HEK293 (cell line): ENCODE measurements around the gene THSD4.

Experiments used
- CTCF ChIA-PET: fragments of 350-600 bp; formaldehyde crosslinking; extraction: SDS; loops from one replicate; lab custom pipeline; 2021; ENCODE audit warnings: antibody characterized with exemption; lab: Yijun Ruan, JAX
- POLR2A ChIA-PET: fragments of 300-600 bp; formaldehyde crosslinking; extraction: SDS; loops from one replicate; lab custom pipeline; 2020; ENCODE audit warnings: antibody characterized with exemption, inconsistent platforms; lab: Yijun Ruan, JAX
- H3K27ac ChIP-seq: fragments of 200-500 bp; sonication (Bioruptor generic); 2 replicates; pipeline ENCODE4 v1.5.1; 2014; ENCODE audit warnings: low read depth, low read length, control low read depth, inconsistent platforms; ENCODE audit errors: extremely low read depth
- H3K36me3 ChIP-seq, 2 experiments: fragments of 200-500 bp in 1 of 2; sonication (Bioruptor generic) in 1 of 2; 1 replicate in 1 of 2; 2 replicates in 1 of 2; pipeline ENCODE4 v1.5.1; 2014 to 2017; ENCODE audit warnings: inconsistent platforms in 2 of 2, low read length in 2 of 2; ENCODE audit not compliant: control insufficient read depth in 2 of 2, insufficient read depth in 1 of 2
- H3K4me1 ChIP-seq: fragments of 200-500 bp; sonication (Bioruptor generic); 2 replicates; pipeline ENCODE4 v1.5.1; 2014; ENCODE audit warnings: mild to moderate bottlenecking, low read length, inconsistent platforms; ENCODE audit not compliant: control insufficient read depth, insufficient read depth
- H3K4me3 ChIP-seq: 2 replicates; pipeline ENCODE4 v1.5.1; 2011; ENCODE audit warnings: low read depth, mild to moderate bottlenecking, control low read depth, low read length, moderate library complexity
- H3K9me3 ChIP-seq: fragments of 200-500 bp; sonication (Bioruptor generic); 2 replicates; pipeline ENCODE4 v1.5.1; 2014; ENCODE audit warnings: low read depth, low read length, inconsistent platforms; ENCODE audit not compliant: control insufficient read depth, insufficient read depth
- EGR2 ChIP-seq: fragments of 450-650 bp; formaldehyde crosslinking; IDR thresholded peaks from 2 replicates; pipeline ENCODE4 v1.5.1; 2016; ENCODE audit warnings: low read depth, missing biosample characterization, missing genetic modification characterization
- FEZF1 ChIP-seq: fragments of 450-650 bp; formaldehyde crosslinking; IDR thresholded peaks from 2 replicates; pipeline ENCODE4 v1.5.1; 2016; ENCODE audit warnings: missing biosample characterization, missing genetic modification characterization
- GLI2 ChIP-seq: fragments of 450-650 bp; formaldehyde crosslinking; IDR thresholded peaks from 2 replicates; pipeline ENCODE4; 2017; ENCODE audit warnings: missing biosample characterization, missing genetic modification characterization, low read depth, borderline replicate concordance
- GLI4 ChIP-seq: fragments of 450-650 bp; formaldehyde crosslinking; IDR thresholded peaks from 2 replicates; pipeline ENCODE4 v1.5.1; 2016; ENCODE audit warnings: missing biosample characterization, missing genetic modification characterization
- KLF7 ChIP-seq: fragments of 450-650 bp; formaldehyde crosslinking; IDR thresholded peaks from 2 replicates; pipeline ENCODE4 v1.5.1; 2016; ENCODE audit warnings: missing biosample characterization, missing genetic modification characterization, borderline replicate concordance
- SCRT1 ChIP-seq: fragments of 450-650 bp; formaldehyde crosslinking; IDR thresholded peaks from 2 replicates; pipeline ENCODE4 v1.5.1; 2016; ENCODE audit warnings: missing biosample characterization, missing genetic modification characterization, borderline replicate concordance
- ZBTB1 ChIP-seq: fragments of 450-650 bp; formaldehyde crosslinking; IDR thresholded peaks from 2 replicates; pipeline ENCODE4 v1.5.1; 2016; ENCODE audit warnings: missing biosample characterization, missing genetic modification characterization
- ZBTB20 ChIP-seq: fragments of 450-650 bp; formaldehyde crosslinking; IDR thresholded peaks from 2 replicates; pipeline ENCODE4 v1.5.1; 2016; ENCODE audit warnings: missing biosample characterization, missing genetic modification characterization
- ZFHX2 ChIP-seq: fragments of 450-650 bp; formaldehyde crosslinking; conservative IDR thresholded peaks from 2 replicates; pipeline ENCODE4 v1.5.1; 2016; ENCODE audit warnings: missing biosample characterization, missing genetic modification characterization
- ZIC2 ChIP-seq: fragments of 450-650 bp; formaldehyde crosslinking; IDR thresholded peaks from 2 replicates; pipeline ENCODE4 v1.5.1; 2016; ENCODE audit warnings: missing biosample characterization, missing genetic modification characterization
- ZNF146 ChIP-seq: fragments of 450-650 bp; formaldehyde crosslinking; IDR thresholded peaks from 2 replicates; pipeline ENCODE4 v1.5.1; 2016; ENCODE audit warnings: missing biosample characterization, missing genetic modification characterization
- ZNF174 ChIP-seq: fragments of 450-650 bp; formaldehyde crosslinking; IDR thresholded peaks from 2 replicates; pipeline ENCODE4 v1.5.0; 2017; ENCODE audit warnings: missing biosample characterization, mild to moderate bottlenecking, missing genetic modification characterization
- ZNF184 ChIP-seq: fragments of 450-650 bp; IDR thresholded peaks from 2 replicates; pipeline ENCODE4 v1.5.1; 2018; ENCODE audit warnings: missing biosample characterization, mild to moderate bottlenecking, missing genetic modification characterization
- ZNF24 ChIP-seq: fragments of 450-650 bp; formaldehyde crosslinking; IDR thresholded peaks from 2 replicates; pipeline ENCODE4 v1.5.1; 2016; ENCODE audit warnings: missing biosample characterization, missing genetic modification characterization
- ZNF274 ChIP-seq, 2 experiments: fragments of 200-500 bp in 1 of 2; fragments of 450-650 bp in 1 of 2; sonication (Bioruptor generic) in 1 of 2; formaldehyde crosslinking in 1 of 2; IDR thresholded peaks; 2 replicates each; pipeline versions ENCODE4 v1.5.1 to v1.6.1; 2014 to 2016; ENCODE audit warnings: borderline replicate concordance in 1 of 2, inconsistent platforms in 1 of 2, low read length in 1 of 2, missing biosample characterization in 1 of 2, missing genetic modification characterization in 1 of 2
- ZNF341 ChIP-seq: fragments of 450-650 bp; formaldehyde crosslinking; IDR thresholded peaks from 2 replicates; pipeline ENCODE4; 2016; ENCODE audit warnings: low read depth, missing biosample characterization, missing genetic modification characterization
- ZNF404 ChIP-seq: fragments of 450-650 bp; formaldehyde crosslinking; IDR thresholded peaks from 2 replicates; pipeline ENCODE4 v1.5.1; 2017; ENCODE audit warnings: missing biosample characterization, missing genetic modification characterization
- ZNF449 ChIP-seq: fragments of 450-650 bp; formaldehyde crosslinking; IDR thresholded peaks from 2 replicates; pipeline ENCODE4 v1.5.1; 2017; ENCODE audit warnings: missing biosample characterization, mild to moderate bottlenecking, missing genetic modification characterization, moderate library complexity
- ZNF501 ChIP-seq: fragments of 450-650 bp; formaldehyde crosslinking; IDR thresholded peaks from 2 replicates; pipeline ENCODE4 v1.5.1; 2016; ENCODE audit warnings: missing biosample characterization, missing genetic modification characterization
- ZNF510 ChIP-seq: fragments of 450-650 bp; formaldehyde crosslinking; IDR thresholded peaks from 2 replicates; pipeline ENCODE4 v1.5.1; 2018; ENCODE audit warnings: mild to moderate bottlenecking, missing genetic modification characterization, missing biosample characterization; ENCODE audit not compliant: insufficient replicate concordance
- ZNF514 ChIP-seq: fragments of 450-650 bp; formaldehyde crosslinking; IDR thresholded peaks from 2 replicates; pipeline ENCODE4 v1.5.1; 2016; ENCODE audit warnings: missing biosample characterization, missing genetic modification characterization
- ZNF521 ChIP-seq: fragments of 450-650 bp; formaldehyde crosslinking; IDR thresholded peaks from 2 replicates; pipeline ENCODE4 v1.5.1; 2017; ENCODE audit warnings: missing biosample characterization, mild to moderate bottlenecking, missing genetic modification characterization
- ZNF548 ChIP-seq: fragments of 450-650 bp; formaldehyde crosslinking; IDR thresholded peaks from 2 replicates; pipeline ENCODE4 v1.5.1; 2016; ENCODE audit warnings: missing biosample characterization, missing genetic modification characterization
- ZNF560 ChIP-seq: fragments of 450-650 bp; formaldehyde crosslinking; IDR thresholded peaks from 2 replicates; pipeline ENCODE4 v1.5.1; 2017; ENCODE audit warnings: missing biosample characterization, missing genetic modification characterization, borderline replicate concordance
- TF ChIP-seq, protein P1 (sequence below): fragments of 450-650 bp; formaldehyde crosslinking; IDR thresholded peaks from 2 replicates; pipeline ENCODE4 v1.5.1; 2016; ENCODE audit warnings: missing biosample characterization, missing genetic modification characterization
- TF ChIP-seq, protein P2 (sequence below): fragments of 450-650 bp; formaldehyde crosslinking; IDR thresholded peaks from 2 replicates; pipeline ENCODE4 v1.5.1; 2016; ENCODE audit warnings: missing biosample characterization, missing genetic modification characterization

THSD4 gene

GRCh38 chr15:71187526-71187925 is 72.3 kb downstream of the THSD4 start:
- ChIA-PET POLR2A (no interaction called here), CTCF (interaction anchor here (0.5 kb wide), 1 partner anchor 15 kb away, joined by 3 read pairs; no protein-coding TSS in a partner anchor)
- no peaks in the 10 kb centered on the region for H3K4me1 ChIP-seq
- no peaks in the 10 kb centered on the region for H3K36me3 ChIP-seq
- TF ChIP-seq GLI4 (tag by site-specific recombination) (no peak), ZNF404 (tag by site-specific recombination) (no peak), KLF7 (no peak)
- no peak overlapping the region for H3K27ac ChIP-seq
- no peak overlapping the region for H3K4me3 ChIP-seq
- no peaks in the 10 kb centered on the region for H3K9me3 ChIP-seq

- TF ChIP-seq EGR2 (0 out of 2 replicates have a peak, but pooled peaks have one; percentile 30), ZFHX2 (tag by site-specific recombination) (peak; percentile 53), SCRT1 (no peak), ZNF146 (tag by site-specific recombination) (no peak), GLI2 (tag by site-specific recombination) (no peak), ZNF184 (tag by site-specific recombination) (no peak), ZBTB20 (0 out of 2 replicates have a peak, but pooled peaks have one; percentile 48), ZNF174 (tag by site-specific recombination) (no peak), ZNF560 (no peak)
- TF ChIP-seq, protein P1, sequence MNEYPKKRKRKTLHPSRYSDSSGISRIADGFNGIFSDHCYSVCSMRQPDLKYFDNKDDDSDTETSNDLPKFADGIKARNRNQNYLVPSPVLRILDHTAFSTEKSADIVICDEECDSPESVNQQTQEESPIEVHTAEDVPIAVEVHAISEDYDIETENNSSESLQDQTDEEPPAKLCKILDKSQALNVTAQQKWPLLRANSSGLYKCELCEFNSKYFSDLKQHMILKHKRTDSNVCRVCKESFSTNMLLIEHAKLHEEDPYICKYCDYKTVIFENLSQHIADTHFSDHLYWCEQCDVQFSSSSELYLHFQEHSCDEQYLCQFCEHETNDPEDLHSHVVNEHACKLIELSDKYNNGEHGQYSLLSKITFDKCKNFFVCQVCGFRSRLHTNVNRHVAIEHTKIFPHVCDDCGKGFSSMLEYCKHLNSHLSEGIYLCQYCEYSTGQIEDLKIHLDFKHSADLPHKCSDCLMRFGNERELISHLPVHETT: no peak
- H3K4me1 ChIP-seq: no peaks in the 10 kb centered on the region
- ChIA-PET CTCF (interaction anchor here (0.6 kb wide), 2 partner anchors 149 to 1442 kb away, joined by 3 read pairs; no protein-coding TSS in a partner anchor), POLR2A (no interaction called here)
- H3K9me3 ChIP-seq: no peaks in the 10 kb centered on the region
- no peaks in the 10 kb centered on the region for H3K36me3 ChIP-seq
- H3K4me3 ChIP-seq: no peak overlapping the region
- no peak overlapping the region for H3K27ac ChIP-seq
Observed at GRCh38 chr15:71189718-71190117, 74.4 kb downstream of the THSD4 start.

DNA sequence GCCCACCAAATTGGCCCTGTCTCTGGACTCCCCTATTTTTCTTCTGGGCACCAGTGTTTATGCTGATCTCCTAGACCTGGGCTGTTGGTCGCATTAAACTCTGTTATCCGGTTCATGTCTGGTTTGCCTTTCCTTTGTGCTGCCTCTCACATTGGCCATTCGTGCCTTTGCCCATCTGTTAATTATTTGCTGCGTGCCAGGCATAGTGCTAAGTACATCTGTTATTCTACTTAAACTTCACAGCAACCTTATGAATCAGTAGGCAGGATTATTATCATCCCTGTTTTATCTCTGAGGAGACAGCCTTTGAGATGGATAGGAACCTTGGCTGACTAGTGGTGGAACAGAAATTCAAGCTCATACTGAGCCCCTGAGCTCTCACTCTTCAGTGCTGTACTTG is 76.0 kb downstream of the THSD4 start:
- H3K36me3 ChIP-seq: no peaks in the 10 kb centered on the region
- H3K9me3 ChIP-seq: no peaks in the 10 kb centered on the region
- H3K27ac ChIP-seq: no peak overlapping the region
- TF ChIP-seq ZNF501 (no peak), ZNF548 (no peak), ZNF341 (tag by site-specific recombination) (no peak), ZBTB1 (no peak), ZNF24 (tag by site-specific recombination) (no peak), ZBTB20 (no peak), ZNF510 (tag by site-specific recombination) (no peak)
- ChIA-PET POLR2A (no interaction called here), CTCF (no interaction called here)
- no peaks in the 10 kb centered on the region for H3K4me1 ChIP-seq
- H3K4me3 ChIP-seq: no peak overlapping the region

DNA sequence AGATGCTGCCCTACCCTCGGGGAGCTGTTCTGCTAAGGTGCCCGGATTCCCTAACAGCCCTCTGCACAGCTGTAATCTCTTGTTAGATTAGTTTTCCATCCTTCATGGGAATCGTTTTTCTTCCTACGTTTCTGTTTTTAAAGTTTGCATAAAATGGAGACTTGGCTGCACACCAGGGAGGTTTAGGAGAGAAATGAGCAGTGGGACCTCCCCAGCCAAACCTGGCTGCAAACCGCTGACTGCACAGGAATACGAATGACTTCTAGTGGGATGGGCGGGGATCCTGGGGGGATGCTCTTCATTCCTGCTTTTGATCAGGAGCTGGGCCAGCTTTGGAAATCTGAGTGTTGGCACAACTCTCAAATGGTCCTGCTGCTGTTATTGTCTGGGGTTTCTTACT is 77.5 kb downstream of the THSD4 start:
- Histone ChIP-seq H3K4me3 (no peak overlapping the region), H3K36me3 (no peaks in the 10 kb centered on the region), H3K9me3 (no peaks in the 10 kb centered on the region), H3K4me1 (no peaks in the 10 kb centered on the region), H3K27ac (no peak overlapping the region)
- POLR2A ChIA-PET: no interaction called here
- CTCF ChIA-PET: interaction anchor here (0.7 kb wide), 1 partner anchor 45 kb away, joined by 3 read pairs; no protein-coding TSS in a partner anchor
- TF ChIP-seq ZNF514 (tag by site-specific recombination) (no peak), FEZF1 (tag by site-specific recombination) (no peak), ZNF521 (tag by site-specific recombination) (no peak), ZNF449 (no peak), ZIC2 (tag by site-specific recombination) (no peak), ZNF274 (IDR thresholded peaks at IDR 0.05; ENCODE audit: low read length) (no peak), ZNF274 (tag by site-specific recombination; IDR thresholded peaks at IDR 0.05; ENCODE audit: borderline replicate concordance) (no peak)
- TF ChIP-seq, protein P2, sequence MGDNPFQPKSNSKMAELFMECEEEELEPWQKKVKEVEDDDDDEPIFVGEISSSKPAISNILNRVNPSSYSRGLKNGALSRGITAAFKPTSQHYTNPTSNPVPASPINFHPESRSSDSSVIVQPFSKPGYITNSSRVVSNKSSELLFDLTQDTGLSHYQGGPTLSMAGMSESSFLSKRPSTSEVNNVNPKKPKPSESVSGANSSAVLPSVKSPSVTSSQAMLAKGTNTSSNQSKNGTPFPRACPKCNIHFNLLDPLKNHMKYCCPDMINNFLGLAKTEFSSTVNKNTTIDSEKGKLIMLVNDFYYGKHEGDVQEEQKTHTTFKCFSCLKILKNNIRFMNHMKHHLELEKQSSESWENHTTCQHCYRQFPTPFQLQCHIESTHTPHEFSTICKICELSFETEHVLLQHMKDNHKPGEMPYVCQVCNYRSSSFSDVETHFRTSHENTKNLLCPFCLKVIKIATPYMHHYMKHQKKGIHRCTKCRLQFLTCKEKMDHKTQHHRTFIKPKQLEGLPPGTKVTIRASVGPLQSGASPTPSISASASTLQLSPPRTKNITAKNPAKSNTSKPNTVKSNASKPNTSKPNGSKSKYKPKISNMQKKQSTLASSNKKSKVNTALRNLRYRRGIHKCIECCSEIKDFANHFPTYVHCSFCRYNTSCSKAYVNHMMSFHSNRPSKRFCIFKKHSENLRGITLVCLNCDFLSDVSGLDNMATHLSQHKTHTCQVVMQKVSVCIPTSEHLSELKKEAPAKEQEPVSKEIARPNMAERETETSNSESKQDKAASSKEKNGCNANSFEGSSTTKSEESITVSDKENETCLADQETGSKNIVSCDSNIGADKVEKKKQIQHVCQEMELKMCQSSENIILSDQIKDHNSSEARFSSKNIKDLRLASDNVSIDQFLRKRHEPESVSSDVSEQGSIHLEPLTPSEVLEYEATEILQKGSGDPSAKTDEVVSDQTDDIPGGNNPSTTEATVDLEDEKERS (tag by site-specific recombination): no peak
